ENCODE results near the gene IQGAP2. TPM values are rescaled to one million over a fixed set of nuclear protein-coding genes. Genes with fewer than 3 reads are reported as not detected.

IQGAP2 gene
- total and polyA plus RNA-seq, 2 of the 8 experiments (the other 6 are each of a cell fraction or from before 2014, with no cell fraction given): 19.7 to 66.0 TPM

GRCh38 chr5:76455531-76456133 lies 52.5 kb downstream of the IQGAP2 start:
- H2BK12ac ChIP-seq (ENCODE audit: low read depth, low read length): no peak overlapping the region
- no peak for FAIRE-seq
- H3K14ac ChIP-seq (ENCODE audit: insufficient read length): no peak overlapping the region
- no peak overlapping the region for H3K4me3 ChIP-seq (ENCODE audit: extremely low read depth in 1 of 4, insufficient read depth in 2 of 4, low read depth in 3 of 4, low read length in 4 of 4)
- no peaks in the 10 kb centered on the region for H3K36me3 ChIP-seq (ENCODE audit: control insufficient read depth in 2 of 4, insufficient read depth in 4 of 4, low read length in 3 of 4)
- no peak for TF ChIP-seq SAP30 (IDR thresholded peaks at IDR 0.05; ENCODE audit: insufficient read depth, insufficient replicate concordance, low read length)
- TF ChIP-seq EP300 (IDR thresholded peaks at IDR 0.05; ENCODE audit: borderline replicate concordance in 1 of 2, low read depth in 2 of 2, low read length in 2 of 2): no peak
- no peak for TF ChIP-seq BACH1 (IDR thresholded peaks at IDR 0.05; ENCODE audit: low read length)
- no peak for TF ChIP-seq YY1 (IDR thresholded peaks at IDR 0.05; ENCODE audit: low read depth, low read length)
- DNase-seq (ENCODE audit: low read depth in 1 of 2, low spot score in 2 of 2): no peak
- no peak overlapping the region for H3K9ac ChIP-seq (replicated peaks in 1 of 4; ENCODE audit: extremely low read depth in 1 of 4, low read depth in 3 of 4, low read length in 3 of 4)
- 77% methylated on average over 4 of the region's 4 CpGs; no CpG with 5 or more reads in 1 of the 2 experiments for WGBS, 2 experiments (ENCODE audit: extremely low coverage in 1 of 2, insufficient coverage in 1 of 2, insufficient read length in 1 of 2, insufficient replicate concordance in 2 of 2, low coverage in 1 of 2, low lambda C conversion rate in 2 of 2, missing lambda C conversion rate in 1 of 2)
- no peak overlapping the region for H3K23ac ChIP-seq (ENCODE audit: insufficient read length)
- POLR2A ChIA-PET (ENCODE audit: partially characterized antibody): no interaction called here
- H3K27ac ChIP-seq (ENCODE audit: low read depth, low read length): no peak overlapping the region
- no peak overlapping the region for H3K18ac ChIP-seq (ENCODE audit: extremely low read depth, low read length)
- no peak overlapping the region for H2BK5ac ChIP-seq (ENCODE audit: low read depth, low read length)
- H3K79me2 ChIP-seq (ENCODE audit: control insufficient read depth in 1 of 2, insufficient read depth in 2 of 2, low read length in 2 of 2): peaks cover 0 to 18% of the 10 kb centered on the region in 2 experiments; a peak in 2 of 4 replicates
- no peaks in the 10 kb centered on the region for H4K20me1 ChIP-seq (replicated peaks in 1 of 2; ENCODE audit: control insufficient read depth in 1 of 2, insufficient read depth in 2 of 2, low read length in 2 of 2)
- no peak overlapping the region for H3K4ac ChIP-seq (replicated peaks; ENCODE audit: insufficient read length, low read depth, low read length)
- no peaks in the 10 kb centered on the region for H3K27me3 ChIP-seq (replicated peaks in 1 of 4; ENCODE audit: control insufficient read depth in 3 of 4, extremely low read depth in 1 of 4, insufficient read depth in 3 of 4, low read length in 3 of 4)
- no peak overlapping the region for H2AK5ac ChIP-seq (ENCODE audit: low read depth, low read length)
- H2BK120ac ChIP-seq (replicated peaks; ENCODE audit: low read depth, low read length): no peak overlapping the region
- H3K79me1 ChIP-seq (ENCODE audit: low read depth, low read length): peaks cover 3% of the 10 kb centered on the region
- no peak overlapping the region for H2BK20ac ChIP-seq (ENCODE audit: low read length)
- no peaks in the 10 kb centered on the region; a peak in 1 of 7 replicates for H3K4me1 ChIP-seq (replicated peaks in 1 of 4; ENCODE audit: control insufficient read depth in 3 of 4, insufficient read depth in 4 of 4, low read length in 3 of 4)
- no peak overlapping the region for H2AFZ ChIP-seq (ENCODE audit: low read length)
- no peaks in the 10 kb centered on the region for H3K23me2 ChIP-seq (ENCODE audit: low read depth, low read length)
- CTCF ChIA-PET (ENCODE audit: partially characterized antibody): interaction anchor here (1.0 kb wide), 1 partner anchor 29 kb away, joined by 3 read pairs; no protein-coding TSS in a partner anchor
- H4K5ac ChIP-seq (ENCODE audit: insufficient read length, low read depth, low read length): no peak overlapping the region
- no peak overlapping the region for H3K4me2 ChIP-seq (ENCODE audit: insufficient read depth in 1 of 2, low read depth in 2 of 2, low read length in 2 of 2)
- no peak overlapping the region for H2BK15ac ChIP-seq (ENCODE audit: low read length)
- no peak overlapping the region for H4K91ac ChIP-seq (replicated peaks; ENCODE audit: insufficient read length, low read length)
- no peaks in the 10 kb centered on the region for H3K9me3 ChIP-seq (ENCODE audit: insufficient read depth in 2 of 2, low read depth in 1 of 2, low read length in 1 of 2)
- no peak overlapping the region for H3K56ac ChIP-seq (replicated peaks; ENCODE audit: insufficient read length, low read depth, low read length)
- H4K8ac ChIP-seq (ENCODE audit: extremely low read depth, insufficient read depth, low read length): no peak overlapping the region

Measured in H1 (cell line).